Adrenal gland (tissue), 19 donors: ENCODE data around the gene MRGPRD. TPM values are rescaled to one million over a fixed set of nuclear protein-coding genes. Genes with fewer than 3 reads are reported as not detected.

Source experiments
- DNase-seq, 7 donors: peaks; one replicate each; pipeline ENCODE4 v3.0.0-alpha.2; 2019 to 2020
- H3K27ac ChIP-seq, 5 donors: fragments of 200-600 bp; sonication (generic) in 4 of 5; 1 replicate in 3 of 5; 2 replicates in 2 of 5; pipeline versions ENCODE4 v1.5.1 to v1.8.0; 2016 to 2020; ENCODE audit warnings: mild to moderate bottlenecking in 1 of 5
- H3K27me3 ChIP-seq: fragments of 200-600 bp; 2 replicates; pipeline ENCODE4 v1.8.0; 2021
- H3K36me3 ChIP-seq, 2 donors: fragments of 200-600 bp; replicated peaks in 1 of 2; 1 replicate in 1 of 2; 2 replicates in 1 of 2; pipeline versions ENCODE4 v1.5.1 to v1.8.0; 2018 to 2022
- H3K4me1 ChIP-seq, 2 donors: fragments of 200-600 bp; replicated peaks in 1 of 2; 1 replicate in 1 of 2; 2 replicates in 1 of 2; pipeline versions ENCODE4 v1.5.1 to v1.8.0; 2018 to 2021
- H3K4me3 ChIP-seq, 4 donors: fragments of 200-600 bp; sonication (generic) in 3 of 4; one replicate each; pipeline ENCODE4 v1.5.1; 2016 to 2018
- H3K9me3 ChIP-seq, 3 donors: fragments of 200-600 bp; sonication (generic) in 1 of 3; replicated peaks in 1 of 3; 1 replicate in 2 of 3; 2 replicates in 1 of 3; pipeline versions ENCODE4 v1.5.1 to v1.8.0; 2016 to 2021
- POLR2A ChIP-seq, 2 donors: fragments of 450-650 bp; IDR thresholded peaks; one replicate each; pipeline ENCODE4 v1.6.1; 2017; ENCODE audit warnings: antibody characterized with exemption in 2 of 2, mild to moderate bottlenecking in 2 of 2, moderate library complexity in 1 of 2
- WGBS, 4 donors: extraction: QIAGEN DNeasy Blood & Tissue Kit in 2 of 4; methylation state at CpG; one replicate each; pipeline versions ENCODE4 v1.1.5 to v1.1.7; 2013 to 2017; 5-methylcytosine and 5-hydroxymethylcytosine counted together
- intact Hi-C, 2 donors: fragments of 100-400 bp; cut with DNase I; formaldehyde crosslinking; loops; one replicate each; pipeline versions ENCODE4 v1.14.1 to v1.15.0; 2022 to 2023
- long read RNA-seq, 10 donors: library from polyadenylated mRNA in 3 of 10; unstranded in 2 of 10; stranded (forward) in 1 of 10; transcript quantifications; one replicate each; pipeline ENCODE4 v2.0.0 and lab custom pipeline, GENCODE V29; 2021 to 2026
- polyA plus RNA-seq, 3 donors: library from polyadenylated mRNA; stranded (reverse); fragments of 200-250 nt in 2 of 3; fragments of 350-450 nt in 1 of 3; fragmentation: Illumina TruSeq in 1 of 3; extraction: RNeasy Lipid Tissue Mini Kit (QIAGEN cat#74804) in 1 of 3; gene quantifications; one replicate each; pipeline ENCODE4 v1.2.3, GENCODE V29; 2013 to 2014
- total RNA-seq, 9 donors: library from RNA; depleted of rRNA in 4 of 9; stranded (reverse); fragments of >200 nt in 4 of 9; fragments of 120-200 nt in 1 of 9; fragmentation: NEBNext Ultra II Directional in 1 of 9; extraction: Animal tissue kit (Norgen Biotek cat#: 25700) in 1 of 9; gene quantifications; one replicate each; pipeline versions ENCODE4 v1.1.0 to v1.2.4, GENCODE V29; 2013 to 2023
- TF ChIP-seq, protein P1 (sequence below), 6 experiments: fragments of 450-650 bp in 4 of 6; fragments of 200-600 bp in 2 of 6; sonication (generic) in 1 of 6; IDR thresholded peaks; 1 replicate in 5 of 6; 2 replicates in 1 of 6; pipeline versions ENCODE4 v1.5.1 to v1.8.0; 2016 to 2021; ENCODE audit warnings: antibody characterized with exemption in 6 of 6, mild to moderate bottlenecking in 2 of 6, moderate library complexity in 1 of 6
- donor health status: healthy with polysubstance abuse.
- donor health status: Bipolar disorder and iron deficiency.
- donor health status: DM: yes; HTN: yes; CAD: no.
- donor health status: DM: no; HTN: no; CAD: no.
- donor health status: DM: no; HTN: no; CAD: no.
- donor health status: DM: yes; HTN: yes; CAD: no.

The MRGPRD gene, protein sequence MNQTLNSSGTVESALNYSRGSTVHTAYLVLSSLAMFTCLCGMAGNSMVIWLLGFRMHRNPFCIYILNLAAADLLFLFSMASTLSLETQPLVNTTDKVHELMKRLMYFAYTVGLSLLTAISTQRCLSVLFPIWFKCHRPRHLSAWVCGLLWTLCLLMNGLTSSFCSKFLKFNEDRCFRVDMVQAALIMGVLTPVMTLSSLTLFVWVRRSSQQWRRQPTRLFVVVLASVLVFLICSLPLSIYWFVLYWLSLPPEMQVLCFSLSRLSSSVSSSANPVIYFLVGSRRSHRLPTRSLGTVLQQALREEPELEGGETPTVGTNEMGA
- total RNA-seq (not detected), polyA plus RNA-seq (not detected)
- long read RNA-seq, donor 1: 0 reads
- long read RNA-seq, donor 2: 0 reads
- long read RNA-seq, donor 3: 0 reads
- long read RNA-seq, donor 4: 0 reads
- long read RNA-seq, donor 5: 0 reads
- long read RNA-seq, donor 6: 0 reads
- long read RNA-seq, donor 7: 0 reads
- long read RNA-seq, donor 8: 0 reads
- long read RNA-seq, donor 9: 0 reads
- long read RNA-seq, donor 10: 0 reads

GRCh38 chr11:68980776-68981065 lies at the start of gene MRGPRD:
MRGPRD (minus strand) TSS chr11:68980986; CDS start chr11:68980986, 0 bp downstream.
- intact Hi-C loops: no loop called here
- H3K4me1 ChIP-seq: no peaks in the 10 kb centered on the region
- H3K27me3 ChIP-seq: no peaks in the 10 kb centered on the region
- no peak within 1 kb of the TSS for H3K4me3 ChIP-seq
- DNase-seq: no peak
- TF ChIP-seq POLR2A (IDR thresholded peaks at IDR 0.05): no peak
- TF ChIP-seq, protein P1, sequence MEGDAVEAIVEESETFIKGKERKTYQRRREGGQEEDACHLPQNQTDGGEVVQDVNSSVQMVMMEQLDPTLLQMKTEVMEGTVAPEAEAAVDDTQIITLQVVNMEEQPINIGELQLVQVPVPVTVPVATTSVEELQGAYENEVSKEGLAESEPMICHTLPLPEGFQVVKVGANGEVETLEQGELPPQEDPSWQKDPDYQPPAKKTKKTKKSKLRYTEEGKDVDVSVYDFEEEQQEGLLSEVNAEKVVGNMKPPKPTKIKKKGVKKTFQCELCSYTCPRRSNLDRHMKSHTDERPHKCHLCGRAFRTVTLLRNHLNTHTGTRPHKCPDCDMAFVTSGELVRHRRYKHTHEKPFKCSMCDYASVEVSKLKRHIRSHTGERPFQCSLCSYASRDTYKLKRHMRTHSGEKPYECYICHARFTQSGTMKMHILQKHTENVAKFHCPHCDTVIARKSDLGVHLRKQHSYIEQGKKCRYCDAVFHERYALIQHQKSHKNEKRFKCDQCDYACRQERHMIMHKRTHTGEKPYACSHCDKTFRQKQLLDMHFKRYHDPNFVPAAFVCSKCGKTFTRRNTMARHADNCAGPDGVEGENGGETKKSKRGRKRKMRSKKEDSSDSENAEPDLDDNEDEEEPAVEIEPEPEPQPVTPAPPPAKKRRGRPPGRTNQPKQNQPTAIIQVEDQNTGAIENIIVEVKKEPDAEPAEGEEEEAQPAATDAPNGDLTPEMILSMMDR (IDR thresholded peaks at IDR 0.05): no peak
- 50 to 82% (median 77%) methylated on average over 2 to 8 of the region's 8 CpGs for WGBS, 4 donors
- no peak within 1 kb of the TSS for H3K27ac ChIP-seq
- H3K9me3 ChIP-seq: no peaks in the 10 kb centered on the region
- H3K36me3 ChIP-seq: no peaks in the 10 kb centered on the region

- no peak overlapping the region for H3K27ac ChIP-seq
Measured at GRCh38 chr11:69030301-69030700, 49.5 kb upstream of the MRGPRD start.

GRCh38 chr11:69027704-69028372 lies 47.1 kb upstream of the MRGPRD start:
- WGBS, 4 donors: 67 to 79% (median 73%) methylated on average over 9 of the region's 9 CpGs
- Histone ChIP-seq H3K36me3 (no peaks in the 10 kb centered on the region), H3K27ac (no peak overlapping the region), H3K27me3 (no peaks in the 10 kb centered on the region), H3K9me3 (no peaks in the 10 kb centered on the region), H3K4me3 (no peak overlapping the region), H3K4me1 (no peaks in the 10 kb centered on the region)
- no peak for DNase-seq
- intact Hi-C loops: no loop called here
- TF ChIP-seq, protein P1 (IDR thresholded peaks at IDR 0.05): no peak
- TF ChIP-seq POLR2A (IDR thresholded peaks at IDR 0.05): no peak

More at GRCh38 chr11:69030301-69030700, 49.5 kb upstream of the MRGPRD start:
- DNase-seq: no peak
- H3K4me1 ChIP-seq: no peaks in the 10 kb centered on the region
- no peak overlapping the region for H3K4me3 ChIP-seq
- 58 to 79% (median 65%) methylated on average over 6 of the region's 6 CpGs for WGBS, 4 donors
- no peaks in the 10 kb centered on the region for H3K36me3 ChIP-seq
- H3K27me3 ChIP-seq: no peaks in the 10 kb centered on the region
- intact Hi-C loops: no loop called here
- no peaks in the 10 kb centered on the region for H3K9me3 ChIP-seq
- TF ChIP-seq, protein P1 (IDR thresholded peaks at IDR 0.05): no peak
- TF ChIP-seq POLR2A (IDR thresholded peaks at IDR 0.05): no peak

DNA sequence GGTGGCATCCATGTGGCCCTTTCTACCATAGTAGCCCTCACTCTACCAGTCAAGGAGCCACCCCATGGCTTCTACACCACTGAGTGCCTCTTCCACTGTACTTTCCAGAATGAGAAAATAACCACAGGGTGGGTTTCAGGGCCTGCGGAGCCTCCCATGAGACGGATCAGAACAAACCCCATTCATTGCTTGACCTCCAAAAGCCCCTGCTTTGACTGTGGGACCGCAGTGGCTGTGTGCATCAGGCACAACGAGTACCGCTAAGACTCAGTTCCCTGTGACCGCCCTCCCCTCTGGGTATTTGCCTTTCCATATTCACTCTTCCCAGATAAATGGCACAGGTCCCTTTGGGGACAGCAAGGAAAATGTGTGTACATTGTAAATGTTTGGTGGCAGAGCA lies 43.7 kb upstream of the MRGPRD start:
- intact Hi-C loops: no loop called here
- TF ChIP-seq, protein P1 (IDR thresholded peaks at IDR 0.05): no peak
- no peak for TF ChIP-seq POLR2A (IDR thresholded peaks at IDR 0.05)
- WGBS, 4 donors: 81 to 95% (median 89%) methylated on average over 6 of the region's 6 CpGs
- no peak overlapping the region for H3K4me3 ChIP-seq
- no peaks in the 10 kb centered on the region for H3K36me3 ChIP-seq
- no peaks in the 10 kb centered on the region for H3K9me3 ChIP-seq
- H3K27ac ChIP-seq: no peak overlapping the region
- no peak for DNase-seq
- H3K27me3 ChIP-seq: no peaks in the 10 kb centered on the region
- H3K4me1 ChIP-seq: no peaks in the 10 kb centered on the region
